Effector memory CD8-positive, alpha-beta T cell (primary cell): ENCODE measurements around the gene C6orf136.
"Not testable (repeated sequence)": the region's sequence is repeated elsewhere in the genome, so short reads cannot be mapped to it uniquely, and the experiment has no call there.

Experiments used
- ATAC-seq: fragments of 150-1000 bp; cut with Tn5 transposase; replicated peaks from 2 replicates; pipeline ENCODE4 v1.10.0; 2021; ENCODE audit warnings: mild to moderate bottlenecking, moderate library complexity
- DNase-seq, 3 experiments: peaks; one replicate each; pipeline ENCODE4 v3.0.0; 2021
- H3K27ac Mint-ChIP-seq, 2 donors: one replicate each; pipeline ENCODE4 v1.8.0; 2022; ENCODE audit warnings: mild to moderate bottlenecking in 2 of 2, mixed read lengths in 2 of 2, moderate library complexity in 2 of 2
- H3K27me3 Mint-ChIP-seq, 2 donors: one replicate each; pipeline ENCODE4 v1.8.0; 2022; ENCODE audit warnings: mixed read lengths in 2 of 2
- H3K36me3 Mint-ChIP-seq: one replicate; pipeline ENCODE4 v1.8.0; 2022; ENCODE audit warnings: mild to moderate bottlenecking, moderate library complexity, mixed read lengths; ENCODE audit not compliant: insufficient read depth
- H3K4me1 Mint-ChIP-seq, 2 donors: one replicate each; pipeline ENCODE4 v1.8.0; 2022; ENCODE audit warnings: low read depth in 2 of 2, mixed read lengths in 2 of 2
- H3K4me3 Mint-ChIP-seq, 2 donors: one replicate each; pipeline ENCODE4 v1.8.0; 2022; ENCODE audit warnings: mild to moderate bottlenecking in 2 of 2, mixed read lengths in 2 of 2, moderate library complexity in 2 of 2
- H3K9me3 Mint-ChIP-seq, 2 donors: one replicate each; pipeline ENCODE4 v1.8.0; 2022; ENCODE audit warnings: mixed read lengths in 2 of 2

C6orf136 gene

GRCh38 chr6:30657454-30657853, 10.5 kb downstream of the C6orf136 start:
- Mint-ChIP-seq H3K27me3 (no peaks in the 10 kb centered on the region), H3K36me3 (peaks cover 77% of the 10 kb centered on the region), H3K4me1 (no peaks in the 10 kb centered on the region), H3K9me3 (no peaks in the 10 kb centered on the region), H3K27ac (peak overlapping the region; percentile 23 to 35), H3K4me3 (no peak overlapping the region)
- DNase-seq (no peak), ATAC-seq (no peak)

GRCh38 chr6:30657922-30658321, 11.0 kb downstream of the C6orf136 start:
- not testable (repeated sequence) for H3K9me3 Mint-ChIP-seq, DNase-seq, H3K4me1 Mint-ChIP-seq, H3K4me3 Mint-ChIP-seq, H3K27me3 Mint-ChIP-seq, ATAC-seq
- Mint-ChIP-seq H3K36me3 (peaks cover 78% of the 10 kb centered on the region), H3K27ac (peak overlapping the region in 1 of 2 donors; percentile 23)

- H3K36me3 Mint-ChIP-seq, result peaks cover 76% of the 10 kb centered on the region
- no peaks in the 10 kb centered on the region for H3K27me3 Mint-ChIP-seq
- no peaks in the 10 kb centered on the region for H3K9me3 Mint-ChIP-seq
- peaks cover under 1 to 4% of the 10 kb centered on the region in 2 donors for H3K4me1 Mint-ChIP-seq
- no peak for ATAC-seq
- peak overlapping the region in 1 of 2 donors; percentile 15 for H3K27ac Mint-ChIP-seq
- no peak overlapping the region for H3K4me3 Mint-ChIP-seq
- no peak for DNase-seq
These were observed 18.2 kb downstream of the C6orf136 start for GRCh38 chr6:30664994-30665767.

- H3K27me3 Mint-ChIP-seq, ATAC-seq, H3K4me3 Mint-ChIP-seq, DNase-seq, H3K9me3 Mint-ChIP-seq: not testable (repeated sequence)
- H3K36me3 Mint-ChIP-seq, result peaks cover 68% of the 10 kb centered on the region
- peak overlapping the region in 1 of 2 donors; percentile 60 for H3K27ac Mint-ChIP-seq
- H3K4me1 Mint-ChIP-seq, result peaks cover 10 to 11% of the 10 kb centered on the region in 2 donors
These were observed 19.4 kb downstream of the C6orf136 start for GRCh38 chr6:30666300-30666699.

GRCh38 chr6:30670760-30671527, 24.0 kb downstream of the C6orf136 start:
- peaks cover 42% of the 10 kb centered on the region for H3K36me3 Mint-ChIP-seq
- H3K27me3 Mint-ChIP-seq, result no peaks in the 10 kb centered on the region
- H3K9me3 Mint-ChIP-seq, result no peaks in the 10 kb centered on the region
- peak overlapping the region; percentile 87 to 93 for H3K4me3 Mint-ChIP-seq
- peak overlapping the region; percentile 32 to 80 for H3K27ac Mint-ChIP-seq
- ATAC-seq, result no peak
- peaks cover 23 to 26% of the 10 kb centered on the region in 2 donors for H3K4me1 Mint-ChIP-seq
- DNase-seq, result no peak

- ATAC-seq, result peak; percentile 79
These were observed 25.7 kb downstream of the C6orf136 start, which contains the start of gene DHX16 for GRCh38 chr6:30672445-30673253. Gene DHX16 (minus strand): TSS chr6:30673006. CDS start chr6:30672841, 165 bp downstream.

GRCh38 chr6:30676660-30677285, 29.8 kb downstream of the C6orf136 start:
- ATAC-seq (no peak), DNase-seq (no peak)
- Mint-ChIP-seq H3K27me3 (no peaks in the 10 kb centered on the region), H3K36me3 (peaks cover 69% of the 10 kb centered on the region), H3K4me3 (no peak overlapping the region), H3K4me1 (peaks cover 40 to 44% of the 10 kb centered on the region in 2 donors), H3K9me3 (no peaks in the 10 kb centered on the region), H3K27ac (peak overlapping the region; percentile 66 to 81)

More at GRCh38 chr6:30672445-30673253, 25.7 kb downstream of the C6orf136 start, which contains the start of gene DHX16:
- peak; percentile 83 to 88 (median 86) for DNase-seq
- Mint-ChIP-seq H3K27ac (peak within 1 kb of the TSS; percentile 92 to 93), H3K27me3 (no peaks in the 10 kb centered on the region), H3K4me1 (peaks cover 28 to 30% of the 10 kb centered on the region in 2 donors), H3K36me3 (peaks cover 44% of the 10 kb centered on the region), H3K4me3 (peak within 1 kb of the TSS; percentile 87 to 93), H3K9me3 (no peaks in the 10 kb centered on the region)

- peak overlapping the region; percentile 82 to 98 for H3K27ac Mint-ChIP-seq
- H3K9me3 Mint-ChIP-seq, result no peaks in the 10 kb centered on the region
- peak; percentile 50 for ATAC-seq
- peak; percentile 91 to 94 (median 92) for DNase-seq
- peaks cover 76% of the 10 kb centered on the region for H3K36me3 Mint-ChIP-seq
- H3K27me3 Mint-ChIP-seq, result no peaks in the 10 kb centered on the region
- peak overlapping the region; percentile 87 to 97 for H3K4me3 Mint-ChIP-seq
- peaks cover 40 to 47% of the 10 kb centered on the region in 2 donors for H3K4me1 Mint-ChIP-seq
These were observed 32.2 kb downstream of the C6orf136 start for GRCh38 chr6:30678964-30679726.

GRCh38 chr6:30679765-30680535, 33.0 kb downstream of the C6orf136 start:
- ATAC-seq (no peak), DNase-seq (no peak)
- Mint-ChIP-seq H3K27ac (peak overlapping the region; percentile 82 to 98), H3K4me3 (peak overlapping the region; percentile 87 to 97), H3K27me3 (no peaks in the 10 kb centered on the region), H3K36me3 (peaks cover 80% of the 10 kb centered on the region), H3K9me3 (no peaks in the 10 kb centered on the region), H3K4me1 (peaks cover 42 to 52% of the 10 kb centered on the region in 2 donors)

- no peaks in the 10 kb centered on the region for H3K9me3 Mint-ChIP-seq
- H3K4me3 Mint-ChIP-seq, result peak overlapping the region; percentile 87 to 97
- peaks cover 45 to 62% of the 10 kb centered on the region in 2 donors for H3K4me1 Mint-ChIP-seq
- DNase-seq (no peak), ATAC-seq (no peak)
- H3K27ac Mint-ChIP-seq, result peak overlapping the region; percentile 96 to 98
- peaks cover 73% of the 10 kb centered on the region for H3K36me3 Mint-ChIP-seq
- no peaks in the 10 kb centered on the region for H3K27me3 Mint-ChIP-seq
These were observed 34.8 kb downstream of the C6orf136 start for GRCh38 chr6:30681766-30682142.

- H3K4me3 Mint-ChIP-seq, result peak overlapping the region; percentile 87 to 97
- peaks cover 46 to 62% of the 10 kb centered on the region in 2 donors for H3K4me1 Mint-ChIP-seq
- no peaks in the 10 kb centered on the region for H3K9me3 Mint-ChIP-seq
- H3K27ac Mint-ChIP-seq, result peak overlapping the region; percentile 96 to 98
- ATAC-seq (peak; percentile 77), DNase-seq (peak; percentile 82 to 85 (median 85))
- H3K27me3 Mint-ChIP-seq, result no peaks in the 10 kb centered on the region
- H3K36me3 Mint-ChIP-seq, result peaks cover 70% of the 10 kb centered on the region
These were observed 35.5 kb downstream of the C6orf136 start for GRCh38 chr6:30682143-30683117.
